GM10266 (cell line): ENCODE data around the gene SLC15A3.

Source experiments
- DNase-seq: peaks from one replicate; pipeline ENCODE4 v3.0.0; 2012; ENCODE audit errors: extremely low spot score
- TF ChIP-seq, protein P1 (sequence below): IDR thresholded peaks from 2 replicates; pipeline ENCODE4 v1.5.1; 2012; ENCODE audit warnings: mild to moderate bottlenecking, low read depth; ENCODE audit not compliant: control insufficient read depth, insufficient read depth; ENCODE audit errors: missing control alignments

The SLC15A3 gene

DNA sequence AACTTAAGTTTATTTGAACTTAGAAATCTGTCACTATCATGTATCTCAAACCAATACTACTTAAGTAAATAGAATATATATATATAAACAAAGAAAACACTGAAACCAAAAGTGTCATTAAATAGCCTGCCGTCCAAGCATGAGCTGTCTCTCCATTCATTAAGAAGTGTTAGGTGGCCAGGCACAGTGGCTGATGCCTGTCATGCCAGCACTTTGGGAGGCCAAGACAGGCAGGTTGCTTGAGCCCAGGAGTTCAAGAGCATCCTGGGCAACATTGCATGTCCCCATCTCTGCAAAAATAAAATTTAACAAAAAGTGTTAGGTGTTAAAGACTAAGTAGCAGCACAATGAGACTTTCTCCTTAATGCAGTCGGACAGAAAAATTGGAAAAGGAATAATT, 33.5 kb upstream of the SLC15A3 start:
- TF ChIP-seq, protein P1, sequence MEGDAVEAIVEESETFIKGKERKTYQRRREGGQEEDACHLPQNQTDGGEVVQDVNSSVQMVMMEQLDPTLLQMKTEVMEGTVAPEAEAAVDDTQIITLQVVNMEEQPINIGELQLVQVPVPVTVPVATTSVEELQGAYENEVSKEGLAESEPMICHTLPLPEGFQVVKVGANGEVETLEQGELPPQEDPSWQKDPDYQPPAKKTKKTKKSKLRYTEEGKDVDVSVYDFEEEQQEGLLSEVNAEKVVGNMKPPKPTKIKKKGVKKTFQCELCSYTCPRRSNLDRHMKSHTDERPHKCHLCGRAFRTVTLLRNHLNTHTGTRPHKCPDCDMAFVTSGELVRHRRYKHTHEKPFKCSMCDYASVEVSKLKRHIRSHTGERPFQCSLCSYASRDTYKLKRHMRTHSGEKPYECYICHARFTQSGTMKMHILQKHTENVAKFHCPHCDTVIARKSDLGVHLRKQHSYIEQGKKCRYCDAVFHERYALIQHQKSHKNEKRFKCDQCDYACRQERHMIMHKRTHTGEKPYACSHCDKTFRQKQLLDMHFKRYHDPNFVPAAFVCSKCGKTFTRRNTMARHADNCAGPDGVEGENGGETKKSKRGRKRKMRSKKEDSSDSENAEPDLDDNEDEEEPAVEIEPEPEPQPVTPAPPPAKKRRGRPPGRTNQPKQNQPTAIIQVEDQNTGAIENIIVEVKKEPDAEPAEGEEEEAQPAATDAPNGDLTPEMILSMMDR: no peak
- DNase-seq: no peak

DNA sequence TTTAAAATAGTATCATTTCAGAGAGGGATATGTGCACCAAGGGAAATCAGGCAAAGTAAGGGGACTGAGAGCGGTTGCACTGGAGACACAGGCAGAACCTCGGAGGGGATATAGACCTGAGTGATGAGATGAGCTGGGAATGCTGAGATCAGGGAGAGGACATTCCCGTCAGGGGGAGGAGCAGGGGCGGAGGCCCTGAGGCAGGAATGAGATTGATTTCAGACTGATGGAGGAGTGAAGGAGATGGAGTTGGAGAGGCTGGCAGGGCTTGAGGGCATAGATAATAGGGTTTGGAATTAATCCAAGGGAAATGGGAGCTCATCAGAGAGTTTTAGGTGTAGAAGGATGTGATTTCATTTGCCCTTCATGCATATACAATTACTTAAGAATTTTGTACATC, 32.7 kb upstream of the SLC15A3 start:
- DNase-seq: no peak
- TF ChIP-seq, protein P1: no peak

DNA sequence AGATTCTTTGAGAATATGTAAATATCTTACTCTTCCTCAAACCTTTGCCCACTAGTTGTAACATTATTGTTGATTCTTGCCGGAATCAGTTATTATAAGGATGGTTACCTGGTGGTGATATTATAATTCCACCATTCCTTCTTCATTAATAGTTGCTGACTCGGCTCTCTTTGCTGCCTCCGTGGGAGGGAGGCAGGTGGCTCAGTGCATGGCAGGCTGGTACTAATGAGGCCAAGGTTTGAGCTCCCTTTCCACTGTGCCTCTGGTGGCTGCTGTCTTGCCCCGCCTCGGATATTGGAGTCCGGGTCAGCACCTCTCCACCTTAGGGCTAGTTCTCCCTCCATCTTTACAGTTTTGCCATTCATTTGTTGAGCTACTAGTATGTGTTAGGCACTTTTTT, 32.2 kb upstream of the SLC15A3 start:
- TF ChIP-seq, protein P1: no peak
- no peak for DNase-seq

DNA sequence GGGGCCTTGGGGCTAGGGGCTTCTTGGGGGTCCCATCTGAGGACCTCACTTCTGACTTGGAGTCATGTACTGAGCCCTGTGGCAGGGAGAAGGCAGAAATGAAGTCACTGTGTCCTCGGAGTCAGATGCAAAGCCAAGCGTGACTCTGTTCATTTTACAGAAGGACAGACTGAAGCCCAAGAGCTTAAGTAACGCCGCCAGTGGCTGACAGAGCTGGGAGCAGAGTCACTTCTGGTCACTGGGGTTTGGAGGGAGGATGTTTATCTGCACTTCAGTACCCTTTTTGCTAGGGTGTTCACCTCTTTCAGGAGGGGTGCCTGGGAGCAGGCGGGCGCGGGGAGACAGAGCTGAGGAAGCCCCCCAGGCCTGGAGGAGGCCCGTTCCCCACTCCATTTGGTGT, 30.2 kb upstream of the SLC15A3 start:
- no peak for DNase-seq
- TF ChIP-seq, protein P1: no peak

DNA sequence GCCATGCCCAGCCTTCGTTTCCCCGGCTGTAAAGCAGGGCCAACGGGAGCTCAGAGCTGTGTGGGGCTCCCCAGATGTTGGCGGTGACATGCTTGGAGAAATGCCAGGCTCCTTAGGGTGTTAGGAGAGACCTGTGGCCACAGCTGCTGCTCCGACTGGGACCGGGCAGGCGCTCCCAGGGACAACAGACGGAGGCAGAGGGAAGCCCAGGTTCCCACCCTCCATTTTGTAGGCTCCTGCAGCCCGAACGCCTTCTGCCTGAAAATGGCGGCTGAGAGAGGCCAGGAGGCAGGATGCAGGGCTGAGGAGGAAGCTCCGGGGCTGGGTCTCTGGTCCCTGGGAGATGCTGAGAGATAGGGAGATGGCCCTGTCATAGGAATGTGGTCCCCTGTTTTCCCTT, 29.5 kb upstream of the SLC15A3 start:
- DNase-seq: no peak
- TF ChIP-seq, protein P1: no peak

DNA sequence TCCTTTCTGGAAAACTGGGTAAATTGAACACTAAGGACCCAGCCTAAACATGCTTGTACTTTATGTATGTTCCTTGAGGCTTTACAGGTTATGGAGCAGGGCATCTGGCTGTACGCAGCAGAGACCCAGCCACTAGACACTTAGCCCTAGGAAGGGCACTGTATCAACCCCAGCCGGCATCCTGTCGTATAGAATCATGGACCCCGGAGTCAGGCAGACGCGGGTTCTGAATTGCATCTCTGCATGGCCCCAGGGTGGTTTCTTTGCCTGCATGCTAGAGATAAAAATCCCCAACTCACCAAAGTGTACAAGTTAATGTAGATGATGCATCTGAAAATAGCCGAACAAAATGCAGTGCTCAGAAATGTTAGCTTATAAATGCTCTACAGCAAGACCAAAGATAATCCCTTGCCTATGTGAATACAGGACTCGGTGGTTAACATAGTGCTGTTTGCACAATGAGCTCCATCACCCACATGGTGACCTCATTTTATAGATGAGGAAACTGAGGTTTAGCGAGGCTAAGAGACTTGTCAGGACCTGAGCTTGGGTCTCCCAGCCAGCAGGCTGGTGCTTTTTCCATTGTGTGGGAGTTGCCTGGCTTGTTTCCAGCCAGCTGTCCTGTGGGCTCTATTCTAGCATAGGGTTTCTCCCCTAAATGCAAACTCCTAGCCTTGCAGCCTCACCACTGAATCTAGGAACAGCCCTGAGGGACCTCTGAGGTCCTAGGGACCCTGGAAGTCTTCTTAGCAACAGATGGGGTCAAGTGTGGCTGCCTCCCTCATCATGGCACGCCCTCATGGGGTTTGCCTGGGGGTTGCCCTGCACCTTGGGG, 26.8 kb upstream of the SLC15A3 start:
- no peak for DNase-seq
- TF ChIP-seq, protein P1: no peak

DNA sequence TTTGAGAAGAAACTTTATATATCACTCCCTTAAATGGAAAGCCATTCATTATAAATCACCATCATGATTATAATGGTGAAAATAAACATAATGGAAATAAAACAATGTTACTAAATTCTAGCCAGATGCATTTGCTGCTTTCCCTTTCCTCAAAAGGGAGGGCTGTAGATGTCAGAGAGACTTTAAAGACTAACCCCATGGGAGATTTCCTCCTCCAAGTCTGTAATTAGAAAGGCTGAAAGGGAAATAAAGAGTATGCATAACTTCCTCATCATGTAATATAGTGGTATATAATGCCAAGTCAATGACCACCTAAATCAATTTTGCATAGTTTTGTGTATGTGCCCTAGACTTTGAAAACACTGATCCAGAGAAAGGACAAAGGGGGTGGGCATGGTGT, 25.9 kb upstream of the SLC15A3 start:
- no peak for DNase-seq
- TF ChIP-seq, protein P1: no peak
